Astrocyte (in vitro differentiated cells and primary cell): Measurements from ENCODE around the gene IFNAR1. TPM values are rescaled to one million over a fixed set of nuclear protein-coding genes. Genes with fewer than 3 reads are reported as not detected.
A peak's percentile ranks its signal among the peaks of the same experiment; 100 is the strongest.

ENCODE experiments used
- DNase-seq: peaks from one replicate; pipeline ENCODE4 v3.0.0-alpha.2; 2010; ENCODE audit warnings: low read depth
- FAIRE-seq: peaks from 2 replicates; lab custom pipeline; 2011; peaks lifted over from hg19 to GRCh38; lab: Jason Lieb, UNC
- H2AFZ ChIP-seq: 2 replicates; pipeline ENCODE4 v1.6.0; 2012; ENCODE audit warnings: low read depth, low read length, inconsistent platforms
- H3K27ac ChIP-seq: 2 replicates; pipeline ENCODE4 v1.5.1; 2011; ENCODE audit warnings: low read depth, low read length, inconsistent platforms
- H3K27me3 ChIP-seq: 2 replicates; pipeline ENCODE4 v1.6.0; 2011; ENCODE audit warnings: low read length, inconsistent platforms; ENCODE audit not compliant: insufficient read depth
- H3K36me3 ChIP-seq: 2 replicates; pipeline ENCODE4 v1.5.1; 2011; ENCODE audit warnings: low read length, inconsistent platforms; ENCODE audit not compliant: insufficient read depth
- H3K4me1 ChIP-seq: 2 replicates; pipeline ENCODE4 v1.5.1; 2011; ENCODE audit warnings: low read length, inconsistent platforms; ENCODE audit not compliant: insufficient read depth
- H3K4me2 ChIP-seq: 2 replicates; pipeline ENCODE4 v1.6.0; 2012; ENCODE audit warnings: low read length, inconsistent platforms
- H3K4me3 ChIP-seq: 2 replicates; pipeline ENCODE4 v1.5.1; 2011; ENCODE audit warnings: low read depth, mild to moderate bottlenecking, low read length, inconsistent platforms; ENCODE audit not compliant: insufficient read depth
- H3K79me2 ChIP-seq: 2 replicates; pipeline ENCODE4 v1.6.0; 2012; ENCODE audit warnings: mild to moderate bottlenecking, low read length, inconsistent platforms; ENCODE audit not compliant: insufficient read depth
- H3K9ac ChIP-seq: 2 replicates; pipeline ENCODE4 v1.6.0; 2012; ENCODE audit warnings: mild to moderate bottlenecking, low read length, inconsistent platforms
- H3K9me3 ChIP-seq: 2 replicates; pipeline ENCODE4 v1.5.1; 2012; ENCODE audit warnings: low read depth, mild to moderate bottlenecking, low read length, inconsistent platforms; ENCODE audit not compliant: insufficient read depth
- H4K20me1 ChIP-seq: 2 replicates; pipeline ENCODE4 v1.6.0; 2012; ENCODE audit warnings: low read length, inconsistent platforms; ENCODE audit not compliant: insufficient read depth
- H3K27ac Mint-ChIP-seq: one replicate; pipeline ENCODE4 v1.8.0; 2021; ENCODE audit warnings: mild to moderate bottlenecking, mixed read lengths; ENCODE audit not compliant: unreplicated experiment
- H3K27me3 Mint-ChIP-seq: one replicate; pipeline ENCODE4 v1.8.0; 2021; ENCODE audit warnings: low read depth, mixed read lengths; ENCODE audit not compliant: unreplicated experiment
- H3K36me3 Mint-ChIP-seq: one replicate; pipeline ENCODE4 v1.8.0; 2021; ENCODE audit warnings: low read depth, mixed read lengths; ENCODE audit not compliant: unreplicated experiment
- H3K4me1 Mint-ChIP-seq: one replicate; pipeline ENCODE4 v1.8.0; 2021; ENCODE audit warnings: low read depth, mixed read lengths; ENCODE audit not compliant: unreplicated experiment
- H3K4me3 Mint-ChIP-seq: one replicate; pipeline ENCODE4 v1.8.0; 2021; ENCODE audit warnings: mild to moderate bottlenecking, moderate library complexity, mixed read lengths; ENCODE audit not compliant: unreplicated experiment
- H3K9me3 Mint-ChIP-seq: one replicate; pipeline ENCODE4 v1.8.0; 2021; ENCODE audit warnings: mild to moderate bottlenecking, mixed read lengths; ENCODE audit not compliant: unreplicated experiment
- CTCF ChIP-seq: IDR thresholded peaks from 2 replicates; pipeline ENCODE4 v1.5.1; 2011; ENCODE audit warnings: low read depth, mild to moderate bottlenecking, inconsistent platforms, low read length, moderate library complexity; ENCODE audit not compliant: insufficient read depth
- EZH2 ChIP-seq: IDR thresholded peaks from 2 replicates; pipeline ENCODE4 v1.6.1; 2012; ENCODE audit warnings: mild to moderate bottlenecking, low read length, inconsistent platforms; ENCODE audit not compliant: insufficient read depth
- total RNA-seq: library from RNA; stranded (reverse); gene quantifications from 2 replicates; pipeline ENCODE4 v1.2.1, GENCODE V29; 2021

Gene IFNAR1
- total RNA-seq, 1 donor from 2014 or later = 44.0 TPM

GRCh38 chr21:33384841-33385331 is 60.1 kb downstream of the IFNAR1 start:
- Histone ChIP-seq H3K4me3 (no peak overlapping the region), H3K4me1 (peaks cover 30% of the 10 kb centered on the region), H3K9ac (no peak overlapping the region), H4K20me1 (no peaks in the 10 kb centered on the region), H3K79me2 (no peaks in the 10 kb centered on the region), H3K4me2 (no peak overlapping the region), H3K9me3 (no peaks in the 10 kb centered on the region), H2AFZ (no peak overlapping the region), H3K27ac (no peak overlapping the region), H3K36me3 (no peaks in the 10 kb centered on the region), H3K27me3 (no peaks in the 10 kb centered on the region)
- no peak overlapping the region for H3K4me3 Mint-ChIP-seq
- peaks cover 2% of the 10 kb centered on the region for H3K36me3 Mint-ChIP-seq
- DNase-seq (peak; percentile 93), FAIRE-seq (no peak)
- H3K27me3 Mint-ChIP-seq = peaks cover 6% of the 10 kb centered on the region
- H3K4me1 Mint-ChIP-seq = peaks cover 31% of the 10 kb centered on the region
- no peaks in the 10 kb centered on the region for H3K9me3 Mint-ChIP-seq
- H3K27ac Mint-ChIP-seq = no peak overlapping the region
- TF ChIP-seq CTCF (no peak), EZH2 (no peak)

- Histone ChIP-seq H3K36me3 (no peaks in the 10 kb centered on the region), H3K4me1 (peaks cover 16% of the 10 kb centered on the region), H3K27ac (no peak overlapping the region), H3K9me3 (no peaks in the 10 kb centered on the region), H3K27me3 (no peaks in the 10 kb centered on the region), H3K4me2 (no peak overlapping the region), H3K9ac (no peak overlapping the region), H3K4me3 (no peak overlapping the region), H3K79me2 (no peaks in the 10 kb centered on the region), H4K20me1 (no peaks in the 10 kb centered on the region), H2AFZ (no peak overlapping the region)
- Mint-ChIP-seq H3K4me1 (peaks cover 18% of the 10 kb centered on the region), H3K27me3 (peaks cover 12% of the 10 kb centered on the region), H3K9me3 (no peaks in the 10 kb centered on the region), H3K36me3 (peaks cover 2% of the 10 kb centered on the region), H3K4me3 (no peak overlapping the region), H3K27ac (no peak overlapping the region)
- FAIRE-seq (no peak), DNase-seq (no peak)
- TF ChIP-seq EZH2 = no peak
- TF ChIP-seq CTCF = no peak
Measured at GRCh38 chr21:33386222-33386784, 61.5 kb downstream of the IFNAR1 start.

- H3K27ac Mint-ChIP-seq = no peak overlapping the region
- no peak overlapping the region for H3K27ac ChIP-seq
- no peak for FAIRE-seq
- H3K9ac ChIP-seq = no peak overlapping the region
- no peaks in the 10 kb centered on the region for H3K27me3 ChIP-seq
- no peaks in the 10 kb centered on the region for H4K20me1 ChIP-seq
- H3K4me1 ChIP-seq = peaks cover 15% of the 10 kb centered on the region
- DNase-seq = no peak
- TF ChIP-seq EZH2 = no peak
- TF ChIP-seq CTCF = no peak
- H3K79me2 ChIP-seq = no peaks in the 10 kb centered on the region
- no peaks in the 10 kb centered on the region for H3K9me3 ChIP-seq
- peaks cover 15% of the 10 kb centered on the region for H3K4me1 Mint-ChIP-seq
- H3K36me3 Mint-ChIP-seq = peaks cover 2% of the 10 kb centered on the region
- peaks cover 12% of the 10 kb centered on the region for H3K27me3 Mint-ChIP-seq
- H3K9me3 Mint-ChIP-seq = no peaks in the 10 kb centered on the region
- H3K4me2 ChIP-seq = no peak overlapping the region
- H3K4me3 Mint-ChIP-seq = no peak overlapping the region
- H2AFZ ChIP-seq = no peak overlapping the region
- H3K36me3 ChIP-seq = no peaks in the 10 kb centered on the region
- no peak overlapping the region for H3K4me3 ChIP-seq
Measured at GRCh38 chr21:33387294-33387693, 62.5 kb downstream of the IFNAR1 start.
